ENCODE measurements around the gene ADCYAP1R1.

Gene ADCYAP1R1

DNA sequence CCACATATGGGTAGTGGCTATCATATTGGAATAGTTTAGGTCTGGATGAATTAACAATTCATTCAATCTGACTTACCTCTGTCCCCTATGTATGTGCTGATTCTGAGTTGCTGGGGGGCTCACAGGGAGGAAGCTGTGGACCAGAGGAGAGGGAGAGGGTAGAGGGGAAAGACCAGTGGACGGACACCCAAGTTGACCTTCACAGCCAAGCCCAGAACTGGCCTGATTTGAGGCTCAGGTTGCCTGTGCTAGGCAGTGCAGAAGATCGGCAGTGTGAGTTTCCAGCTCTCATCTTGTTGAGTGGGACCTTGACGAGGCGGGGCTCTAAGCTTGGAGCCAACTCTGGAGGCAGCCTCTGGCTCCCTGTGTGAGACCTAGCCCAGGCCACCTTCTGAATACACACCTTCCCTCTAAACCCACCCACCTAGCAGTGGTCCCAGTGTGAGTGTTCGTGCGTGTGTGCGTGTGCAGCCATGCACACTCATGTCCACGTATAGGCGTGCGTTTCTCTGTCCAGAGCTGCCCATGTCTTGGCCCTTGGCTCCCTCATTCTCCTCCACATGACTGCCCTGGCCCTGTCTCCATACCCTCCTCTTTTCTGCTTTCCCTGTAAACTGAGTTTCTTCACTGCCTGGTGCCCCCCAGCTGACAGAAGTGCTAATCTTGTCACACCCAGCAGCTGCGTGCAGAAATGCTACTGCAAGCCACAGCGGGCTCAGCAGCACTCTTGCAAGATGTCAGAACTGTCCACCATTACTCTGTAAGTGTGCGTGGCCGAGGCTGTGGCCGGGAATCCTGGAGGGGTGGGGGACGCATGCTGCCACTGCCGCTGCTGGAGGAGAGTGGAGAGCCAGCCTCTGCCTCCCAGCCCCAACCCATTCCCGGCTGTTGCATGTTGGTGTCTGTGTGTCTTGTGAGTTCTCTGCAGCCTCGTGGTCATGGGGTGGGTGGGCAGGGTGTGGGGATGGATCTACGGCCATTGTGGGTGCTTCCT, 47.6 kb downstream of the ADCYAP1R1 start:
- H3K4me1 ChIP-seq (ENCODE audit: insufficient read depth, low read length, poor library complexity, severe bottlenecking): no peaks in the 10 kb centered on the region
- H3K4me3 ChIP-seq (ENCODE audit: low read length, poor library complexity, severe bottlenecking): no peak overlapping the region
- H2AFZ ChIP-seq (ENCODE audit: low read length): no peak overlapping the region
- no peaks in the 10 kb centered on the region for H3K79me2 ChIP-seq (ENCODE audit: insufficient read depth, low read length)
- no peak for TF ChIP-seq EZH2phosphoT487 (IDR thresholded peaks at IDR 0.05; ENCODE audit: borderline replicate concordance)
- no peaks in the 10 kb centered on the region for H3K9me3 ChIP-seq (ENCODE audit: insufficient read depth, low read depth, low read length)
- no peaks in the 10 kb centered on the region for H3K27me3 ChIP-seq (ENCODE audit: insufficient read depth, low read length, poor library complexity, severe bottlenecking)
- H3K4me2 ChIP-seq (ENCODE audit: low read depth, low read length, poor library complexity, severe bottlenecking): no peak overlapping the region
- no peaks in the 10 kb centered on the region for H4K20me1 ChIP-seq (ENCODE audit: insufficient read depth, low read length, poor library complexity, severe bottlenecking)
- no peaks in the 10 kb centered on the region for H3K36me3 ChIP-seq (ENCODE audit: insufficient read depth, low read length)
- H3K9ac ChIP-seq (ENCODE audit: low read depth, low read length, poor library complexity, severe bottlenecking): no peak overlapping the region
- no peaks in the 10 kb centered on the region for H3K9me2 ChIP-seq (replicated peaks; ENCODE audit: low read depth, low read length)
- no peaks in the 10 kb centered on the region for H3F3A ChIP-seq (ENCODE audit: low read depth)

DNA sequence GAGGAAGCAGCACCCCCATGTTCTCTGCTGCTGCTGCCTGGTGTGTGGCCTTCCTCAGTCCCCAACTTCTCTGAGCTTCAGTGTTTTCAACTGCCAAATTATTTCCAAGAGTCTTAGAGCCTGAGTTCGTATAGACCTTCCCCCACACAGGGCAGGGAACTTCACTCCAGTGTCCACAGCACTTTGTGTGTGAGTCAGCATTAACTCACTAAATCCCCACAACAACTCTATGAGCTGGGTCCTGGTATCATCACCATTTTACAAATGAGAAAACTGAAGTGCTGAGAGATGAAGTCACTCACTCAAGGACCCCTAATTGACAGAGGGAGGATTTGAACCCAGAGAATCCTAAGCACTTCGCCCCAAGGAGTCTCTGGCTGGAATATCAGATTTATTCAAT, 48.3 kb downstream of the ADCYAP1R1 start:
- H3K4me2 ChIP-seq (ENCODE audit: low read depth, low read length, poor library complexity, severe bottlenecking): no peak overlapping the region
- H3K9me2 ChIP-seq (replicated peaks; ENCODE audit: low read depth, low read length): no peaks in the 10 kb centered on the region
- no peaks in the 10 kb centered on the region for H4K20me1 ChIP-seq (ENCODE audit: insufficient read depth, low read length, poor library complexity, severe bottlenecking)
- no peaks in the 10 kb centered on the region for H3F3A ChIP-seq (ENCODE audit: low read depth)
- no peak overlapping the region for H3K4me3 ChIP-seq (ENCODE audit: low read length, poor library complexity, severe bottlenecking)
- no peak overlapping the region for H3K9ac ChIP-seq (ENCODE audit: low read depth, low read length, poor library complexity, severe bottlenecking)
- H3K79me2 ChIP-seq (ENCODE audit: insufficient read depth, low read length): no peaks in the 10 kb centered on the region
- H3K36me3 ChIP-seq (ENCODE audit: insufficient read depth, low read length): no peaks in the 10 kb centered on the region
- no peaks in the 10 kb centered on the region for H3K27me3 ChIP-seq (ENCODE audit: insufficient read depth, low read length, poor library complexity, severe bottlenecking)
- TF ChIP-seq, protein P1, sequence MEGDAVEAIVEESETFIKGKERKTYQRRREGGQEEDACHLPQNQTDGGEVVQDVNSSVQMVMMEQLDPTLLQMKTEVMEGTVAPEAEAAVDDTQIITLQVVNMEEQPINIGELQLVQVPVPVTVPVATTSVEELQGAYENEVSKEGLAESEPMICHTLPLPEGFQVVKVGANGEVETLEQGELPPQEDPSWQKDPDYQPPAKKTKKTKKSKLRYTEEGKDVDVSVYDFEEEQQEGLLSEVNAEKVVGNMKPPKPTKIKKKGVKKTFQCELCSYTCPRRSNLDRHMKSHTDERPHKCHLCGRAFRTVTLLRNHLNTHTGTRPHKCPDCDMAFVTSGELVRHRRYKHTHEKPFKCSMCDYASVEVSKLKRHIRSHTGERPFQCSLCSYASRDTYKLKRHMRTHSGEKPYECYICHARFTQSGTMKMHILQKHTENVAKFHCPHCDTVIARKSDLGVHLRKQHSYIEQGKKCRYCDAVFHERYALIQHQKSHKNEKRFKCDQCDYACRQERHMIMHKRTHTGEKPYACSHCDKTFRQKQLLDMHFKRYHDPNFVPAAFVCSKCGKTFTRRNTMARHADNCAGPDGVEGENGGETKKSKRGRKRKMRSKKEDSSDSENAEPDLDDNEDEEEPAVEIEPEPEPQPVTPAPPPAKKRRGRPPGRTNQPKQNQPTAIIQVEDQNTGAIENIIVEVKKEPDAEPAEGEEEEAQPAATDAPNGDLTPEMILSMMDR (conservative IDR thresholded peaks at IDR 0.05; ENCODE audit: low read length): no peak
- TF ChIP-seq EZH2phosphoT487 (IDR thresholded peaks at IDR 0.05; ENCODE audit: borderline replicate concordance): no peak
- H3K9me3 ChIP-seq (ENCODE audit: insufficient read depth, low read depth, low read length): no peaks in the 10 kb centered on the region
- no peak overlapping the region for H2AFZ ChIP-seq (ENCODE audit: low read length)
- no peaks in the 10 kb centered on the region for H3K4me1 ChIP-seq (ENCODE audit: insufficient read depth, low read length, poor library complexity, severe bottlenecking)

DNA sequence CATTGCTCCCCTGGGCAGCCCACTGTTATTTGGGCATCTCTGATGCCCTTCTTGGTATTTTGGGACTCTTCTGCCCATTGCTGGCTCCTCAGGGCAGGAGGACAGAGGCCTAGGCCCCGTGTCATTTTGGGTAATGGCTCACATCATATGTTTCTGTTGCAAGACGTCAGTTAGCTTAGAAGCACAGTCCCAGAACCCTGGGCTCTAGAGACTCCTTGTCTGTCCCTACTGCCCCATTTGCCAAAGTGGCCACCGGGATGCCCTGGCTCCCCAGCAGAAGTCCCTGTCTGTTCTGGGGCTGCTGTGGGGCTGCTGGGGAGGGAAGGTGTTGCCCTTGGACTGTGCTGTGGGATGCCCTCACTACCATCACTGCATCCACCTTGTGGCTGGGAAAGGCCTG, 48.8 kb downstream of the ADCYAP1R1 start:
- Histone ChIP-seq H4K20me1 (ENCODE audit: insufficient read depth, low read length, poor library complexity, severe bottlenecking) (no peaks in the 10 kb centered on the region), H2AFZ (ENCODE audit: low read length) (no peak overlapping the region), H3K4me2 (ENCODE audit: low read depth, low read length, poor library complexity, severe bottlenecking) (no peak overlapping the region), H3K27me3 (ENCODE audit: insufficient read depth, low read length, poor library complexity, severe bottlenecking) (no peaks in the 10 kb centered on the region), H3K4me3 (ENCODE audit: low read length, poor library complexity, severe bottlenecking) (no peak overlapping the region), H3F3A (ENCODE audit: low read depth) (no peaks in the 10 kb centered on the region), H3K79me2 (ENCODE audit: insufficient read depth, low read length) (no peaks in the 10 kb centered on the region), H3K9ac (ENCODE audit: low read depth, low read length, poor library complexity, severe bottlenecking) (no peak overlapping the region), H3K36me3 (ENCODE audit: insufficient read depth, low read length) (no peaks in the 10 kb centered on the region), H3K9me2 (replicated peaks; ENCODE audit: low read depth, low read length) (no peaks in the 10 kb centered on the region), H3K9me3 (ENCODE audit: insufficient read depth, low read depth, low read length) (no peaks in the 10 kb centered on the region), H3K4me1 (ENCODE audit: insufficient read depth, low read length, poor library complexity, severe bottlenecking) (no peaks in the 10 kb centered on the region)
- TF ChIP-seq, protein P1 (conservative IDR thresholded peaks at IDR 0.05; ENCODE audit: low read length): no peak
- TF ChIP-seq EZH2phosphoT487 (IDR thresholded peaks at IDR 0.05; ENCODE audit: borderline replicate concordance): no peak
